Testis (tissue), 3 donors: ENCODE measurements around the gene TMEM175. TPM values are rescaled to one million over a fixed set of nuclear protein-coding genes. Genes with fewer than 3 reads are reported as not detected.

Source experiments
- DNase-seq: peaks from one replicate; pipeline ENCODE4 v3.0.0-alpha.2; 2019
- H3K27ac ChIP-seq, 2 donors: fragments of 200-600 bp; sonication (generic); one replicate each; pipeline ENCODE4 v1.5.1; 2019
- H3K27me3 ChIP-seq: fragments of 200-600 bp; sonication (generic); one replicate; pipeline ENCODE4 v1.5.1; 2019
- H3K36me3 ChIP-seq: fragments of 200-600 bp; sonication (generic); one replicate; pipeline ENCODE4 v1.5.1; 2017; ENCODE audit warnings: low read depth; ENCODE audit errors: missing control alignments
- H3K4me1 ChIP-seq: fragments of 200-600 bp; sonication (generic); one replicate; pipeline ENCODE4 v1.5.1; 2019
- H3K4me3 ChIP-seq, 2 donors: fragments of 200-600 bp; sonication (generic); one replicate each; pipeline ENCODE4 v1.5.1; 2017 to 2019
- H3K9me3 ChIP-seq: fragments of 200-600 bp; sonication (generic); one replicate; pipeline ENCODE4 v1.5.1; 2017
- POLR2A ChIP-seq: fragments of 450-650 bp; IDR thresholded peaks from one replicate; pipeline ENCODE4 v1.6.1; 2017; ENCODE audit warnings: antibody characterized with exemption, mild to moderate bottlenecking, moderate library complexity
- WGBS, 2 donors: methylation state at CpG; one replicate each; pipeline ENCODE4 v1.1.5; 2018; 5-methylcytosine and 5-hydroxymethylcytosine counted together
- intact Hi-C: fragments of 100-400 bp; cut with DNase I; formaldehyde crosslinking; loops from one replicate; pipeline ENCODE4 v1.15.1; 2023; ENCODE audit warnings: low total_unique reads
- polyA plus RNA-seq: library from polyadenylated mRNA; stranded (reverse); fragments of 350-450 nt; fragmentation: Illumina TruSeq; extraction: RNeasy Lipid Tissue Mini Kit (QIAGEN cat#74804); gene quantifications from one replicate; pipeline ENCODE4 v1.2.3, GENCODE V29; 2014; ENCODE audit warnings: low read depth, low replicate concordance; ENCODE audit not compliant: insufficient read depth
- total RNA-seq, 2 donors: library from RNA; depleted of rRNA; stranded (reverse); fragments of >200 nt; gene quantifications; one replicate each; pipeline ENCODE4 v1.2.3, GENCODE V29; 2016
- TF ChIP-seq, protein P1 (sequence below), 3 experiments: fragments of 450-650 bp in 2 of 3; fragments of 200-600 bp in 1 of 3; sonication (generic) in 1 of 3; IDR thresholded peaks; one replicate each; pipeline ENCODE4 v1.5.1; 2016 to 2019; ENCODE audit warnings: antibody characterized with exemption in 3 of 3, mild to moderate bottlenecking in 2 of 3, moderate library complexity in 1 of 3

The TMEM175 gene
- total and polyA plus RNA-seq, 3 donors from 2014 or later: 50.5 to 88.2 (median 69.2) TPM

DNA sequence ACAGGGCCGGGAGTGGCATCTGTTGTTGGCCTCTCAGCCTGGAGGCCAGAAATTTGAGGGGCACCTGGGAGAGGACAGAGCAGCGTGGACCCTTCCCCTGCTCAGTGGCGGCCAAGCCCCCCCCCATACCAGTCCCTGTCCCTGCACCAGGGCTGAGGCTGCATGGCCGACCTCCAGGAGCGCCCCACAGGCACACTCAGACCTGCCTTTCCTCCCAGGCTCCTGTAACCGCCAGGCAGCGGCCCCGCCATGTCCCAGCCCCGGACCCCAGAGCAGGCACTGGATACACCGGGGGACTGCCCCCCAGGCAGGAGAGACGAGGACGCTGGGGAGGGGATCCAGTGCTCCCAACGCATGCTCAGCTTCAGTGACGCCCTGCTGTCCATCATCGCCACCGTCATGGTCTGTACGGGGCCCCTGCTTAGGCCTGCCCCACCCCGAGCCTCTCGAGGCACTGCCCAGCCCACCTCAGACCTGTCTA lies 15.3 kb downstream of the TMEM175 start:
- WGBS, 2 donors: 92 to 93% methylated on average over 10 to 16 of the region's 19 CpGs
- Histone ChIP-seq H3K4me1 (peaks cover 7% of the 10 kb centered on the region), H3K27me3 (no peaks in the 10 kb centered on the region), H3K27ac (no peak overlapping the region), H3K36me3 (no peaks in the 10 kb centered on the region), H3K4me3 (no peak overlapping the region), H3K9me3 (no peaks in the 10 kb centered on the region)
- no peak for TF ChIP-seq POLR2A
- TF ChIP-seq, protein P1, sequence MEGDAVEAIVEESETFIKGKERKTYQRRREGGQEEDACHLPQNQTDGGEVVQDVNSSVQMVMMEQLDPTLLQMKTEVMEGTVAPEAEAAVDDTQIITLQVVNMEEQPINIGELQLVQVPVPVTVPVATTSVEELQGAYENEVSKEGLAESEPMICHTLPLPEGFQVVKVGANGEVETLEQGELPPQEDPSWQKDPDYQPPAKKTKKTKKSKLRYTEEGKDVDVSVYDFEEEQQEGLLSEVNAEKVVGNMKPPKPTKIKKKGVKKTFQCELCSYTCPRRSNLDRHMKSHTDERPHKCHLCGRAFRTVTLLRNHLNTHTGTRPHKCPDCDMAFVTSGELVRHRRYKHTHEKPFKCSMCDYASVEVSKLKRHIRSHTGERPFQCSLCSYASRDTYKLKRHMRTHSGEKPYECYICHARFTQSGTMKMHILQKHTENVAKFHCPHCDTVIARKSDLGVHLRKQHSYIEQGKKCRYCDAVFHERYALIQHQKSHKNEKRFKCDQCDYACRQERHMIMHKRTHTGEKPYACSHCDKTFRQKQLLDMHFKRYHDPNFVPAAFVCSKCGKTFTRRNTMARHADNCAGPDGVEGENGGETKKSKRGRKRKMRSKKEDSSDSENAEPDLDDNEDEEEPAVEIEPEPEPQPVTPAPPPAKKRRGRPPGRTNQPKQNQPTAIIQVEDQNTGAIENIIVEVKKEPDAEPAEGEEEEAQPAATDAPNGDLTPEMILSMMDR (IDR thresholded peaks at IDR 0.05): no peak
- intact Hi-C loops: no loop called here
- DNase-seq: no peak

DNA sequence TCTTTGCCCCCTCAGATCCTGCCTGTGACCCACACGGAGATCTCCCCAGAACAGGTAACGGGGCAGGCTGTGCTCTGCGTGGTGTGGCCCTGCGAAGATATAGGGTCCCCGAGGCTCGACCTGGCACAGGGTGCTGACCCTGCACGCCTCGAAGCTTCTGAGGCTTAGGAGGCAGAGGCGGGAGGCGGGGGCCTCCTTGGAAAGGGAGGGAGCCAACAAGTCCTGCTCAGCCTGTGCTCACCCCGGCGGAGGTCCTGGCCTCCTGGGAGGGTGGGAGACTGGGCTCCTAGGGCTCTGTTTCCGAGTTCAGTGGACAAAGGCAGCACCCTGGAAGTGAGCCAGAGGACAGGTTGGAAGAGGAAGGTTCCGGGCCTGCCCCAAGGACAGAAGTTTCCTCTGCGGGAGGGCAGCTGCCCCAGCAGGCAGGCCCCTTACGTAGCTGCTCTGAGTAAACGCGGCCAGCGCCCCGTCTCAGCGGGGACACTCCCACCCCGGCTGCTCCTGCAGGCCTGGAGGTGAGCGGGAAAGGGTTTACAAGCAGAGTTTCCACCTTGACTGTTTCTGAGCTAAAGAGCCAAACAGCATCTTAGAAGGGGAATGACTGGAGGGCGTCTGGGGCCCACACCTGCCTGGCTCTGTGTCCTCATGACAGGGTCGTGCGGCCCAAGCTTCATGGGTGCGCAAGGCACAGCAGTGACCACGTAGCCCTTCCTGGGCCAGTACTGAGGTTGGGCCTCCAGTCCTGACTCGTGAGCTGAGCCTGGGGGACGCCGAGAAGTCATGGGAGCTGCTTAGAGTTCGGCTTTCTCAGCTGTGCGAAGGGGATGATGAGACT lies 16.1 kb downstream of the TMEM175 start:
- intact Hi-C loops: no loop called here
- Histone ChIP-seq H3K4me1 (peaks cover 7% of the 10 kb centered on the region), H3K27me3 (no peaks in the 10 kb centered on the region), H3K27ac (no peak overlapping the region), H3K9me3 (no peaks in the 10 kb centered on the region), H3K36me3 (no peaks in the 10 kb centered on the region), H3K4me3 (no peak overlapping the region)
- TF ChIP-seq, protein P1 (IDR thresholded peaks at IDR 0.05): no peak
- TF ChIP-seq POLR2A: no peak
- no peak for DNase-seq
- 72 to 86% methylated on average over 18 to 33 of the region's 33 CpGs for WGBS, 2 donors

DNA sequence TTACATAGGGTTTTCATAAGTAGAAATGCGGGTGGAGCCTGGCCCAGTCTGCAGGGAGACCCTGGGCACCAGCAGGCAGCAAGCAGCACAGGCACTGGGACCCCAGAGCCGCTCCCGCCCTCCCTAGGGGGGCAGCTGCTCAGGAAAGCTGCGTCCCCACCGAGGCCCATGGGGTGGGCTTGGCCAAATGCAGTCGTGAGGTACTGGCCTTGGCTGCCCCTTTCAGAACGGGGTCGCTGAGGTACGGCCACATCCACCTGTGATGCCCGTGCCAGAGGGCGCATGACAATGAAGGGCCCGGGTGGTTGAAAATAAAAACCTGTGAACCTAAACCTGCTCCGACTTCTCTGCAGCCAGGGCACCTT lies 16.7 kb downstream of the TMEM175 start:
- Histone ChIP-seq H3K4me3 (no peak overlapping the region), H3K4me1 (peaks cover 7% of the 10 kb centered on the region), H3K27ac (no peak overlapping the region), H3K9me3 (no peaks in the 10 kb centered on the region), H3K36me3 (no peaks in the 10 kb centered on the region), H3K27me3 (no peaks in the 10 kb centered on the region)
- intact Hi-C loops: no loop called here
- WGBS, 2 donors: 86 to 93% methylated on average over 7 to 13 of the region's 13 CpGs
- TF ChIP-seq POLR2A: no peak
- TF ChIP-seq, protein P1 (IDR thresholded peaks at IDR 0.05): no peak
- no peak for DNase-seq

DNA sequence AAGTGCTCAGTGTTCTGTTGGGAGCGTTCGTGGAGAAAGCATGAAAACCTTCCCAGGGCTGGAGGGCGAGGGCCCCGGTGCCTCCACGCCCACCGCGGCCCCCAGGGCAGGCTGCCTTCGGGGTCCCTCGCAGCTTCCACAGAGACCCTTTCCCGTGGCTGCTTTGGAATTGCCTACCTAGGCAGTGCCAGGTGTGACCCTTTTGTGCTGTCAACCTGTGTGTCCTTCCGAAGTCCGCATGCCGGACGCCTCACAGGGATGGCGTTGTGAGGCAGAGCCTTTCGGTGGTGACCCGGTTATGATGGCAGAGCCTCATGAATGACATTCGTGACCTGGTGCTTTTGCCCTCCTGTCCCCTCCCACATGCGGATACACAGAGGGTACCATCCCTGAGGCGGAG lies 17.4 kb downstream of the TMEM175 start:
- no peak for DNase-seq
- intact Hi-C loops: no loop called here
- H3K4me1 ChIP-seq: peaks cover 7% of the 10 kb centered on the region
- H3K27me3 ChIP-seq: no peaks in the 10 kb centered on the region
- H3K9me3 ChIP-seq: no peaks in the 10 kb centered on the region
- no peaks in the 10 kb centered on the region for H3K36me3 ChIP-seq
- no peak overlapping the region for H3K27ac ChIP-seq
- WGBS, 2 donors: 91 to 93% methylated on average over 18 to 20 of the region's 20 CpGs
- TF ChIP-seq POLR2A: no peak
- TF ChIP-seq, protein P1 (IDR thresholded peaks at IDR 0.05): no peak
- no peak overlapping the region for H3K4me3 ChIP-seq
